HG02973 (cell line): Measurements from ENCODE around the gene RASL11B.

Experiments
- ATAC-seq: cut with Tn5 transposase; IDR thresholded peaks from one replicate; pipeline ENCODE4 v1.9.1; 2021; ENCODE audit warnings: moderate library complexity; ENCODE audit not compliant: unreplicated experiment

The RASL11B gene

GRCh38 chr4:52873191-52873590 lies 11.1 kb downstream of the RASL11B start:
- no peak for ATAC-seq

GRCh38 chr4:52873861-52874343 lies 11.8 kb downstream of the RASL11B start:
- ATAC-seq: no peak

- no peak for ATAC-seq
Measured at GRCh38 chr4:52874948-52875347, 12.8 kb downstream of the RASL11B start.

- ATAC-seq: no peak
Measured at GRCh38 chr4:52876069-52876468, 14.0 kb downstream of the RASL11B start.

GRCh38 chr4:52877036-52877435 lies 14.9 kb downstream of the RASL11B start:
- no peak for ATAC-seq

GRCh38 chr4:52877694-52878093 lies 15.6 kb downstream of the RASL11B start:
- ATAC-seq: no peak

GRCh38 chr4:52879471-52879870 lies 17.4 kb downstream of the RASL11B start:
- ATAC-seq: no peak

GRCh38 chr4:52880994-52881393 lies 18.9 kb downstream of the RASL11B start:
- no peak for ATAC-seq

- ATAC-seq: no peak
Measured at GRCh38 chr4:52883183-52883621, 21.1 kb downstream of the RASL11B start.

- no peak for ATAC-seq
Measured at GRCh38 chr4:52883707-52884669, 21.9 kb downstream of the RASL11B start.

GRCh38 chr4:52884994-52885393 lies 22.9 kb downstream of the RASL11B start:
- no peak for ATAC-seq

GRCh38 chr4:52889354-52889753 lies 27.2 kb downstream of the RASL11B start:
- no peak for ATAC-seq

- ATAC-seq: no peak
Measured at GRCh38 chr4:52889778-52890520, 27.8 kb downstream of the RASL11B start.

- ATAC-seq: no peak
Measured at GRCh38 chr4:52890521-52890791, 28.3 kb downstream of the RASL11B start.

GRCh38 chr4:52891743-52892142 lies 29.6 kb downstream of the RASL11B start:
- ATAC-seq: no peak

- no peak for ATAC-seq
Measured at GRCh38 chr4:52892880-52893279, 30.8 kb downstream of the RASL11B start.

- ATAC-seq: no peak
Measured at GRCh38 chr4:52894443-52894842, 32.3 kb downstream of the RASL11B start.

- ATAC-seq: no peak
Measured at GRCh38 chr4:52903273-52903672, 41.2 kb downstream of the RASL11B start.

GRCh38 chr4:52904421-52904820 lies 42.3 kb downstream of the RASL11B start:
- no peak for ATAC-seq

- no peak for ATAC-seq
Measured at GRCh38 chr4:52907510-52907909, 45.4 kb downstream of the RASL11B start.

GRCh38 chr4:52910115-52910514 lies 48.0 kb downstream of the RASL11B start:
- ATAC-seq: no peak

- peak; percentile 78 for ATAC-seq
Measured at GRCh38 chr4:52911684-52912294, 49.7 kb downstream of the RASL11B start.
